Parathyroid adenoma (tissue), 2 donors: Measurements from ENCODE around the gene LEMD3.

Experiments
- H2AFZ ChIP-seq: fragments of 300-600 bp; sonication (generic); one replicate; pipeline ENCODE4 v1.7.0; 2017; ENCODE audit warnings: antibody characterized with exemption, mild to moderate bottlenecking
- H3K27ac ChIP-seq: fragments of 300-600 bp; sonication (generic); one replicate; pipeline ENCODE4 v1.7.0; 2017
- H3K27me3 ChIP-seq: fragments of 300-600 bp; sonication (generic); one replicate; pipeline ENCODE4 v1.7.0; 2017; ENCODE audit warnings: low read length; ENCODE audit not compliant: control insufficient read depth, insufficient read depth
- H3K36me3 ChIP-seq: fragments of 300-600 bp; sonication (generic); one replicate; pipeline ENCODE4 v1.7.0; 2017; ENCODE audit warnings: low read length; ENCODE audit not compliant: control insufficient read depth, insufficient read depth
- H3K4me1 ChIP-seq: fragments of 300-600 bp; sonication (generic); one replicate; pipeline ENCODE4 v1.7.0; 2017; ENCODE audit warnings: control low read depth
- H3K4me2 ChIP-seq: fragments of 300-600 bp; sonication (generic); one replicate; pipeline ENCODE4 v1.7.0; 2017; ENCODE audit warnings: low read length
- H3K4me3 ChIP-seq: fragments of 300-600 bp; sonication (generic); one replicate; pipeline ENCODE4 v1.7.0; 2017; ENCODE audit warnings: low read depth, low read length
- H3K79me2 ChIP-seq: fragments of 300-600 bp; sonication (generic); one replicate; pipeline ENCODE4 v1.7.0; 2017; ENCODE audit warnings: control low read depth
- H3K9ac ChIP-seq: fragments of 300-600 bp; sonication (generic); one replicate; pipeline ENCODE4 v1.7.0; 2017; ENCODE audit warnings: mild to moderate bottlenecking
- H3K9me3 ChIP-seq: fragments of 300-600 bp; sonication (generic); one replicate; pipeline ENCODE4 v1.7.0; 2017; ENCODE audit warnings: low read length; ENCODE audit not compliant: control insufficient read depth
- TF ChIP-seq, protein P1 (sequence below): fragments of 300-600 bp; sonication (generic); IDR thresholded peaks from one replicate; pipeline ENCODE4 v1.7.0; 2017; ENCODE audit warnings: antibody characterized with exemption, mild to moderate bottlenecking
- donor health status: primary hyperparathyroidism.

Gene LEMD3

DNA sequence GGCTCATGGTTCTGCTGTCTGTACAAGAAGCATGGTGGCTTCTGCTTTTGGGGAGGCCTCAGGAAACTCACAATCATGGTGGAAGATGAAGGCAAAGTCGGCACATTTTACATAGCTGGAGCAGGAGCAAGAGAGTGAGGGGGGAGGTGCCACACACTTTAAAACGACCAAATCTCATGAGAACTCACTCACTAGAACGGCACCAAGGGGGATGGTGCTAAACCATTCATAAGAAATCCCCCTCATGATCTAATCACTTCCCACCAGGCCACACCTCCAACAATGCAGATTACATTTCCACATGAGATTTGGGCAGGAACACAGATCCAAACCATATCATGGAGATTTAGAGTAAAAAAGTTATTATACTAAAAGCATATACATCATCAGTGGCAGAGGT is 13.6 kb upstream of the LEMD3 start:
- Histone ChIP-seq H3K9me3 (no peaks in the 10 kb centered on the region), H3K9ac (no peak overlapping the region), H2AFZ (no peak overlapping the region), H3K27ac (no peak overlapping the region), H3K4me2 (no peak overlapping the region), H3K27me3 (no peaks in the 10 kb centered on the region), H3K4me3 (no peak overlapping the region), H3K36me3 (no peaks in the 10 kb centered on the region), H3K79me2 (no peaks in the 10 kb centered on the region), H3K4me1 (no peaks in the 10 kb centered on the region)
- TF ChIP-seq, protein P1, sequence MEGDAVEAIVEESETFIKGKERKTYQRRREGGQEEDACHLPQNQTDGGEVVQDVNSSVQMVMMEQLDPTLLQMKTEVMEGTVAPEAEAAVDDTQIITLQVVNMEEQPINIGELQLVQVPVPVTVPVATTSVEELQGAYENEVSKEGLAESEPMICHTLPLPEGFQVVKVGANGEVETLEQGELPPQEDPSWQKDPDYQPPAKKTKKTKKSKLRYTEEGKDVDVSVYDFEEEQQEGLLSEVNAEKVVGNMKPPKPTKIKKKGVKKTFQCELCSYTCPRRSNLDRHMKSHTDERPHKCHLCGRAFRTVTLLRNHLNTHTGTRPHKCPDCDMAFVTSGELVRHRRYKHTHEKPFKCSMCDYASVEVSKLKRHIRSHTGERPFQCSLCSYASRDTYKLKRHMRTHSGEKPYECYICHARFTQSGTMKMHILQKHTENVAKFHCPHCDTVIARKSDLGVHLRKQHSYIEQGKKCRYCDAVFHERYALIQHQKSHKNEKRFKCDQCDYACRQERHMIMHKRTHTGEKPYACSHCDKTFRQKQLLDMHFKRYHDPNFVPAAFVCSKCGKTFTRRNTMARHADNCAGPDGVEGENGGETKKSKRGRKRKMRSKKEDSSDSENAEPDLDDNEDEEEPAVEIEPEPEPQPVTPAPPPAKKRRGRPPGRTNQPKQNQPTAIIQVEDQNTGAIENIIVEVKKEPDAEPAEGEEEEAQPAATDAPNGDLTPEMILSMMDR, result no peak

DNA sequence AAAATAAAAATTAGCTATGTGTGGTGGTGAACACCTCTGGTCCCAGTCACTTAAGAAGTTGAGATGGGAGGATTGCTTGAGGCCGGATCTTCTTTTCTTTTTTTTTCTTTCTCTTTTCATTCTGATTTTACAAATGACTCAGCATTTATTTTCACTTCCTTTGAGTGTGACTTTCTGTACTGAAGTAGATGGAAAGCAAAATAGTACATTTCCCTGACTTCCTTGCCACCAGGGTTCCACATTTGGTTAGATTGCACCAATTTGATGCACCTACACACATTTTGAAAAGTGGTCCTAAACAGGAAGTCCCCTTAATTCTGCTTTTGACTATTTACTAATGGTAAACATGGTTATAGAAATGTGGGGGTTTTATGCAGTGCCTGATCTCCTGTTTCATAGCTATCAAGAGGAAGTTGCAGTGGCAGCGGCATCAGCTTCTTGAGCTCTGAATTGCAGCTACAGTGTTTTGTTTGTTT is 13.0 kb upstream of the LEMD3 start:
- TF ChIP-seq, protein P1, result no peak

DNA sequence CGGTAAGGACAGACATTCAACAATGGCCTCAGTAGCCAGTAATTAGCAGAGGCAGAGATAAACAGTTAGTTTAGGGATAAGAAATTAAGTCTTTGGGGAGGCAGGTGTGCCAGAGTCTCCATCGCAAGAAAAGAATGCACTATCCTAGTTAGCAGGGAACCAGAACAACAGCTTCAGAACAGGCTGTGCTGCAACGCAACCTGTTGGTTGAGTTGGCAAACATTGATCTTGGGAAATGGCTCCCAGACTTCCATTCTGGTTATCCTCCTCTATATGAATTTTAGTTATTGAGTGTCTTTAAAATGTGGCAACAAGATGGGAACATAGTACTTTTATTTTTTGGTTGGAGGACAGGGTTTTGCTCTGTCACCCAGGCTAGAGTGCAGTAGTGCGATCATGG is 12.3 kb upstream of the LEMD3 start:
- TF ChIP-seq, protein P1, result no peak
- no peak overlapping the region for H2AFZ ChIP-seq
- H3K4me3 ChIP-seq, result no peak overlapping the region
- H3K79me2 ChIP-seq, result no peaks in the 10 kb centered on the region
- H3K9ac ChIP-seq, result no peak overlapping the region
- H3K36me3 ChIP-seq, result no peaks in the 10 kb centered on the region
- no peaks in the 10 kb centered on the region for H3K4me1 ChIP-seq
- no peaks in the 10 kb centered on the region for H3K27me3 ChIP-seq
- no peaks in the 10 kb centered on the region for H3K9me3 ChIP-seq
- no peak overlapping the region for H3K27ac ChIP-seq
- no peak overlapping the region for H3K4me2 ChIP-seq

More for the DNA sequence above, 13.0 kb upstream of the LEMD3 start:
- Histone ChIP-seq H3K4me3 (no peak overlapping the region), H3K4me1 (no peaks in the 10 kb centered on the region), H3K9me3 (no peaks in the 10 kb centered on the region), H3K27me3 (no peaks in the 10 kb centered on the region), H2AFZ (no peak overlapping the region), H3K79me2 (no peaks in the 10 kb centered on the region), H3K9ac (no peak overlapping the region), H3K27ac (no peak overlapping the region), H3K36me3 (no peaks in the 10 kb centered on the region), H3K4me2 (no peak overlapping the region)

DNA sequence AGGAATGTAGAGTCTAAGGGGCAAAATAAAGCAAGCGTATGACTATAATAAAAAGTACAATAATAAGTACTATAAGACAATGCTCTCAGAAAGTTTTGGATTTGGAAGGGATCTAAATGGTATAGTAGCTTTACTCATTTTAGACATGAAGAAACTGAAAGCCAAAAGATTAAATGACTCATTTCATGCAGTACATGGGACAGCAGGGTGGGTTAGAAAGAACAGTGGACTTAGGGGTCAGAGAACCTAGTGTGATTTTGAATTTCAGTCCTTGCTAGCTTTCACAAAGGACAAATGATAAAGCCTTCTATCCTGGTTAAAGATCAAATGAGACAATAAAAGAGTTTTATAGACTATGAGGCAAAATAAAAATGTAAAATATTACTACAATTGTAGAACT is 6.8 kb upstream of the LEMD3 start:
- Histone ChIP-seq H3K4me2 (no peak overlapping the region), H3K27ac (no peak overlapping the region), H3K9ac (no peak overlapping the region), H3K4me1 (no peaks in the 10 kb centered on the region), H3K27me3 (no peaks in the 10 kb centered on the region), H3K36me3 (no peaks in the 10 kb centered on the region), H3K9me3 (no peaks in the 10 kb centered on the region), H3K4me3 (no peak overlapping the region), H3K79me2 (no peaks in the 10 kb centered on the region), H2AFZ (no peak overlapping the region)
- TF ChIP-seq, protein P1, result no peak

DNA sequence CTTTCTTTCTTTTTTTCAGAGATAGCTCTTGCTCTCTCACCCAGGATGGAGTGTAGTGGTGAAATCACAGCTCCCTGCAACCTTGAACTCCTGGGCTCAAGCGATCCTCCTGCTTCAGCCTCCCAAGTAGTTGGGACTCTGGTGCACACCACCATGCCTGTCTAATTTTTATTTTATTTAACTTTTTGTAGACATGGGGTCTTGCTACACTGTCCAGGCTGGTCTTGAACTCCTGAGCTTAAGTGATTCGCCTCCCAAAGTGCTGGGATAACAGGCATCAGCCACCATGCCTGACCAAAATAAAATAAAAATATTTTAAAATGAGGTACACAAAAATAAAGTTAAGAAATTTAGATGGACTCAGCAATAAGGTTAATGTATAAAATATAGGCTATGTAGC is 5.1 kb upstream of the LEMD3 start:
- no peak overlapping the region for H3K9ac ChIP-seq
- H3K9me3 ChIP-seq, result no peaks in the 10 kb centered on the region
- no peaks in the 10 kb centered on the region for H3K27me3 ChIP-seq
- H3K4me1 ChIP-seq, result no peaks in the 10 kb centered on the region
- H3K79me2 ChIP-seq, result no peaks in the 10 kb centered on the region
- H3K4me3 ChIP-seq, result no peak overlapping the region
- H3K4me2 ChIP-seq, result no peak overlapping the region
- H3K36me3 ChIP-seq, result no peaks in the 10 kb centered on the region
- TF ChIP-seq, protein P1, result no peak
- H3K27ac ChIP-seq, result no peak overlapping the region
- H2AFZ ChIP-seq, result no peak overlapping the region
